Naive B cell (primary cell): ENCODE data around the gene TACSTD2. TPM values are rescaled to one million over a fixed set of nuclear protein-coding genes. Genes with fewer than 3 reads are reported as not detected.
"Not testable (repeated sequence)": the region's sequence is repeated elsewhere in the genome, so short reads cannot be mapped to it uniquely, and the experiment has no call there.

ENCODE experiments used
- ATAC-seq, 2 donors: fragments of 150-1000 bp; cut with Tn5 transposase; 2 replicates each; pipeline ENCODE4 v1.10.0; 2021; ENCODE audit warnings: low read depth in 2 of 2, mild to moderate bottlenecking in 2 of 2, moderate library complexity in 2 of 2
- DNase-seq: peaks from one replicate; pipeline ENCODE4 v3.0.0; 2022
- H3K27ac Mint-ChIP-seq, 6 donors: one replicate each; pipeline ENCODE4 v1.8.0; 2020 to 2022; ENCODE audit warnings: mild to moderate bottlenecking in 6 of 6, mixed read lengths in 6 of 6, moderate library complexity in 5 of 6, inconsistent platforms in 2 of 6
- H3K27me3 Mint-ChIP-seq, 3 donors: one replicate each; pipeline ENCODE4 v1.8.0; 2021 to 2022; ENCODE audit warnings: mixed read lengths in 3 of 3, mild to moderate bottlenecking in 1 of 3
- H3K36me3 Mint-ChIP-seq, 2 donors: one replicate each; pipeline ENCODE4 v1.8.0; 2020 to 2022; ENCODE audit warnings: mixed read lengths in 2 of 2, inconsistent platforms in 1 of 2, mild to moderate bottlenecking in 1 of 2
- H3K4me1 Mint-ChIP-seq, 3 donors: one replicate each; pipeline ENCODE4 v1.8.0; 2020 to 2022; ENCODE audit warnings: mixed read lengths in 3 of 3, inconsistent platforms in 1 of 3, mild to moderate bottlenecking in 1 of 3, moderate library complexity in 1 of 3
- H3K4me3 Mint-ChIP-seq, 8 donors: one replicate each; pipeline ENCODE4 v1.8.0; 2020 to 2022; ENCODE audit warnings: mild to moderate bottlenecking in 8 of 8, mixed read lengths in 8 of 8, moderate library complexity in 8 of 8, inconsistent platforms in 2 of 8
- H3K9me3 Mint-ChIP-seq, 7 donors: one replicate each; pipeline ENCODE4 v1.8.0; 2020 to 2022; ENCODE audit warnings: mixed read lengths in 7 of 7, mild to moderate bottlenecking in 5 of 7, inconsistent platforms in 2 of 7, moderate library complexity in 1 of 7
- polyA plus RNA-seq, 6 donors: library from polyadenylated mRNA; unstranded; fragments of 300-500 nt; fragmentation: Illumina TruSeq; gene quantifications; one replicate each; pipeline ENCODE4 v1.2.3, GENCODE V29; 2021; ENCODE audit warnings: low read depth in 6 of 6

Gene TACSTD2
- polyA plus RNA-seq, 6 donors from 2014 or later = not detected

GRCh38 chr1:58545591-58546519, 31.2 kb downstream of the TACSTD2 start:
- Mint-ChIP-seq H3K4me3 (peak overlapping the region; percentile 90 to 98 (median 96)), H3K9me3 (no peaks in the 10 kb centered on the region), H3K27me3 (peaks cover 0 to 21% (median 7%) of the 10 kb centered on the region in 3 donors), H3K4me1 (peaks cover 12 to 32% (median 31%) of the 10 kb centered on the region in 3 donors), H3K27ac (peak overlapping the region; percentile 93 to 100 (median 99)), H3K36me3 (no peaks in the 10 kb centered on the region)
- peak; percentile 76 for DNase-seq
- peak; percentile 77 to 78 for ATAC-seq

GRCh38 chr1:58543260-58543659, 33.8 kb downstream of the TACSTD2 start:
- Mint-ChIP-seq H3K27ac (peak overlapping the region in 2 of 6 donors; percentile 12 to 72), H3K4me1 (peaks cover 12 to 36% (median 32%) of the 10 kb centered on the region in 3 donors), H3K9me3 (no peaks in the 10 kb centered on the region), H3K36me3 (no peaks in the 10 kb centered on the region), H3K4me3 (peak overlapping the region in 1 of 8 donors; percentile 45), H3K27me3 (no peaks in the 10 kb centered on the region)
- DNase-seq (no peak), ATAC-seq (no peak)

GRCh38 chr1:58539553-58539952, 37.5 kb downstream of the TACSTD2 start:
- H3K27ac Mint-ChIP-seq = no peak overlapping the region
- H3K36me3 Mint-ChIP-seq = no peaks in the 10 kb centered on the region
- no peak for DNase-seq
- H3K9me3 Mint-ChIP-seq = no peaks in the 10 kb centered on the region
- no peak overlapping the region for H3K4me3 Mint-ChIP-seq
- H3K27me3 Mint-ChIP-seq = no peaks in the 10 kb centered on the region
- H3K4me1 Mint-ChIP-seq = peaks cover 3 to 15% (median 10%) of the 10 kb centered on the region in 3 donors
- no peak for ATAC-seq

- DNase-seq (no peak), ATAC-seq (no peak)
- Mint-ChIP-seq H3K27ac (no peak overlapping the region), H3K4me1 (peaks cover 3 to 13% (median 8%) of the 10 kb centered on the region in 3 donors), H3K4me3 (no peak overlapping the region), H3K9me3 (no peaks in the 10 kb centered on the region), H3K27me3 (no peaks in the 10 kb centered on the region), H3K36me3 (no peaks in the 10 kb centered on the region)
Observed at GRCh38 chr1:58538821-58539220, 38.2 kb downstream of the TACSTD2 start.

GRCh38 chr1:58531842-58532241, 45.2 kb downstream of the TACSTD2 start:
- peak; percentile 23 to 53 for ATAC-seq
- not testable (repeated sequence) for H3K27me3 Mint-ChIP-seq, H3K36me3 Mint-ChIP-seq, DNase-seq, H3K9me3 Mint-ChIP-seq
- H3K27ac Mint-ChIP-seq = peak overlapping the region in 3 of 6 donors; percentile 62 to 93 (median 71)
- peaks cover 3 to 10% (median 6%) of the 10 kb centered on the region in 3 donors for H3K4me1 Mint-ChIP-seq
- peak overlapping the region in 3 of 8 donors; percentile 23 to 38 (median 35) for H3K4me3 Mint-ChIP-seq

GRCh38 chr1:58529284-58529683, 47.8 kb downstream of the TACSTD2 start:
- Mint-ChIP-seq H3K27ac (no peak overlapping the region), H3K4me1 (peaks cover 3 to 10% (median 6%) of the 10 kb centered on the region in 3 donors), H3K27me3 (no peaks in the 10 kb centered on the region), H3K4me3 (no peak overlapping the region), H3K9me3 (no peaks in the 10 kb centered on the region), H3K36me3 (peaks cover 0 to 10% of the 10 kb centered on the region in 2 donors)
- no peak for DNase-seq
- no peak for ATAC-seq

GRCh38 chr1:58528518-58528917, 48.5 kb downstream of the TACSTD2 start:
- Mint-ChIP-seq H3K9me3 (no peaks in the 10 kb centered on the region), H3K4me3 (no peak overlapping the region), H3K4me1 (peaks cover 3 to 10% (median 6%) of the 10 kb centered on the region in 3 donors), H3K27ac (no peak overlapping the region), H3K36me3 (peaks cover 0 to 10% of the 10 kb centered on the region in 2 donors), H3K27me3 (no peaks in the 10 kb centered on the region)
- DNase-seq = no peak
- ATAC-seq = no peak

Other genes starting within 250 kb of the TACSTD2 start
- 10 to 100 TPM; 30.9 to 54.7 (median 47.0) TPM for gene OMA1, start 30.5 kb downstream of the TACSTD2 start, polyA plus RNA-seq
- gene MYSM1, start 122.8 kb upstream of the TACSTD2 start, polyA plus RNA-seq = 10 to 100 TPM in 4 of 6 donors, 1 to 10 TPM in 2; 9.3 to 18.6 (median 12.0) TPM
- gene JUN, start 206.8 kb upstream of the TACSTD2 start, polyA plus RNA-seq = 100 to 1,000 TPM in 5 of 6 donors, 10 to 100 TPM in 1; 65.0 to 352 (median 221) TPM